ENCODE results near the gene XIAP.

Gene XIAP

DNA sequence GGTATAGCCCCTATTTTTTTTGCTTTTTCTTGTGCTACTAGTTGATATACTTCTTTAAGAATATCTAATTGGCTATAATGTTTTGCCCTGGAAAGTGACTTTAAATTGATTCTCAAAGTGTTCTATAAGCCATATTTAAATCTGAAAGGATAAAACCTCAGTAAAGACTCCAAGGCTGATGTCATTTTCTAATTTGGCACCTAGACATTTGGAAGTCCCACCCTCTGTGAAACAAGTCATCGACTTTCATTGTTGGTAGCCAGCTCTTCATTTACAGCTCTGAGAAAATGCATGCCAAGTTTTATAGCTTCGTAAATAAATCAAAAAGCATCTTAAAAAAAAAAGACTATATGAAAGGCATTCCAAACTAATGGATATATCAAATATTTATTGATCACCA lies 83.6 kb downstream of the XIAP start:
- H3K36me3 ChIP-seq (replicated peaks) = no peaks in the 10 kb centered on the region
- H3K4me3 ChIP-seq (ENCODE audit: low read depth, low read length) = no peak overlapping the region
- in situ Hi-C loops (cut with HindIII; ENCODE audit: low pct_ligation_motif_present, low sequenced_read_pairs) = no loop called here
- no peak overlapping the region for H3K27ac ChIP-seq
- no peak for DNase-seq
- TF ChIP-seq, protein P1, sequence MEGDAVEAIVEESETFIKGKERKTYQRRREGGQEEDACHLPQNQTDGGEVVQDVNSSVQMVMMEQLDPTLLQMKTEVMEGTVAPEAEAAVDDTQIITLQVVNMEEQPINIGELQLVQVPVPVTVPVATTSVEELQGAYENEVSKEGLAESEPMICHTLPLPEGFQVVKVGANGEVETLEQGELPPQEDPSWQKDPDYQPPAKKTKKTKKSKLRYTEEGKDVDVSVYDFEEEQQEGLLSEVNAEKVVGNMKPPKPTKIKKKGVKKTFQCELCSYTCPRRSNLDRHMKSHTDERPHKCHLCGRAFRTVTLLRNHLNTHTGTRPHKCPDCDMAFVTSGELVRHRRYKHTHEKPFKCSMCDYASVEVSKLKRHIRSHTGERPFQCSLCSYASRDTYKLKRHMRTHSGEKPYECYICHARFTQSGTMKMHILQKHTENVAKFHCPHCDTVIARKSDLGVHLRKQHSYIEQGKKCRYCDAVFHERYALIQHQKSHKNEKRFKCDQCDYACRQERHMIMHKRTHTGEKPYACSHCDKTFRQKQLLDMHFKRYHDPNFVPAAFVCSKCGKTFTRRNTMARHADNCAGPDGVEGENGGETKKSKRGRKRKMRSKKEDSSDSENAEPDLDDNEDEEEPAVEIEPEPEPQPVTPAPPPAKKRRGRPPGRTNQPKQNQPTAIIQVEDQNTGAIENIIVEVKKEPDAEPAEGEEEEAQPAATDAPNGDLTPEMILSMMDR (IDR thresholded peaks at IDR 0.05; ENCODE audit: low read depth, low read length, missing control alignments) = no peak
- no peaks in the 10 kb centered on the region for H3K27me3 ChIP-seq (replicated peaks)

DNA sequence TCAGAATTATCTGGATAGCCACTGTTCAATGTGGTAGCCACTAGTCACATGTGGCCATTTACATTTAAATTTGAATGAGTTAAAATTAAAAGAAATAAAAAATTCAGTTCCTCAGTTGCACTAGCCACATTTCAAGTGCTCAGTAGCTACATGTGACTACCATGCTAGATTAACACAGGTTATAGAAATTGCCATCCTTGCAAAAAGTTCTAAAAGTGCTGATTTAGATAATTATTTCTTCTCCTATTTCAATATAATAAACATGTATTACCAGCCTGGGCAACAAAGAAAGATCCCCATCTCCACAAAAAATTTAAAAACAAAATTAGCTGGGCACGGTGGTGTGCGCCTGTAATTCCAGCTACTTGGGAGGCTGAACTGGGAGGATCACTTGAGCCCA lies 90.0 kb downstream of the XIAP start:
- in situ Hi-C loops (cut with HindIII; ENCODE audit: low pct_ligation_motif_present, low sequenced_read_pairs) = no loop called here
- TF ChIP-seq, protein P1 (IDR thresholded peaks at IDR 0.05; ENCODE audit: low read depth, low read length, missing control alignments) = no peak
- Histone ChIP-seq H3K27me3 (replicated peaks) (no peaks in the 10 kb centered on the region), H3K27ac (no peak overlapping the region), H3K4me3 (ENCODE audit: low read depth, low read length) (no peak overlapping the region), H3K36me3 (replicated peaks) (no peaks in the 10 kb centered on the region)
- DNase-seq = no peak

DNA sequence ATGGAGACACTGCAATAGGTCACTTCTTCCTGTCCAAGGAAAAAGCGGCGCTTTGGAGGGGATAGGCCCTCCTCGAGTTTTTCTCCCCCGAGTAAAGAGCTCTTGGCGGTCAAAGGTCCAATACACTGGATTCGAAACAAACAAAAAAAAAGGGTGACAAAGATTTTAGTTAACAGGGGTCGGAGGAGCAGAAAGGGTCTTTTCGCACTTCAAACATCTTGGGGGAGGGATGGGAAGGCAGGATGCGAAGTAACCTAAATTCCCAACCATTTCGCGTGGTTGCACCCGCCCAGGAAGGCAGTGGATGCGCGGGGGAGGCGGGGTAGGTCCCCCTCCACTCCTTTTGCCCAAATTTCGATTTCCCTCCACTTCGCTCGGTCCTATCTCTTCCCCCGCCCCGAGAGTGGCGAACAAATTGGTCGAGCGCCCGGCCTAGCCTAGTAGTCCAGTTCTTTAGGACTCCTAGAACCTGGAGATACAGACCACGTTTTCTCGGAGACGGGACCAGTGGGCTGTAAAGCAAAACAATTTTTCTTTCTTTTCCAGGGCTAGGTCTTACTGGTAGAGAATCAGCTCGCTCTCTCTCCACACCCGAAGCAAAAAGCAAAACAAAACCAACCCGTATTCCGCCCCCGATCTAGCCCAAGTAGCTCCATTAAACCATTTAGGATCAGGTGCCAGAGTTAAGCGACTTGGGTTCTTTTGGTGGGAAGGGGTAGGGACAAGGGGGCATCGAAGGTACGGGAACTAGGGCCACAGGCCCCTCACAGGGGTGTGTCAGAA lies 99.6 kb downstream of the XIAP start:
- peak overlapping the region; percentile 67 for H3K4me3 ChIP-seq (ENCODE audit: low read depth, low read length)
- TF ChIP-seq, protein P1 (IDR thresholded peaks at IDR 0.05; ENCODE audit: low read depth, low read length, missing control alignments) = no peak
- in situ Hi-C loops (cut with HindIII; ENCODE audit: low pct_ligation_motif_present, low sequenced_read_pairs) = no loop called here
- H3K27ac ChIP-seq = peak overlapping the region; percentile 83
- DNase-seq = no peak
- H3K27me3 ChIP-seq (replicated peaks) = no peaks in the 10 kb centered on the region
- no peaks in the 10 kb centered on the region for H3K36me3 ChIP-seq (replicated peaks)

DNA sequence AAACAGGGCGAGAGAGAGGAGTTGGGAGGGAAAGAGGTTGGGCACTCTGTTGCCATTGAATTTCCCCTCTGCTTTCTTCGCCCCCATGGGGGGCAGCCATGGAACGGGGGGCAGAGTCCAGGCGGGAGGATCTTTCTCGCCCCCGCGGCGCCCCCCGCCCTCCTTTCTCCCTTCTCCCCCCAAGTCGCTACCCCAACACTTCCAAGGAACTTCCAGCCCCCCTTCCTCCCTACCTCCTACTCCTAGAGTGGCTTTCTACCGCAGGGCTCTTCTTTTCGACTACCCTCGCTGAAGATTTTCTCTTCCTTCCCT lies 101.1 kb downstream of the XIAP start:
- Histone ChIP-seq H3K36me3 (replicated peaks) (no peaks in the 10 kb centered on the region), H3K27ac (peak overlapping the region; percentile 97), H3K4me3 (ENCODE audit: low read depth, low read length) (peak overlapping the region; percentile 73), H3K27me3 (replicated peaks) (no peaks in the 10 kb centered on the region)
- in situ Hi-C loops (cut with HindIII; ENCODE audit: low pct_ligation_motif_present, low sequenced_read_pairs) = no loop called here
- no peak for DNase-seq
- TF ChIP-seq, protein P1 (IDR thresholded peaks at IDR 0.05; ENCODE audit: low read depth, low read length, missing control alignments) = no peak

DNA sequence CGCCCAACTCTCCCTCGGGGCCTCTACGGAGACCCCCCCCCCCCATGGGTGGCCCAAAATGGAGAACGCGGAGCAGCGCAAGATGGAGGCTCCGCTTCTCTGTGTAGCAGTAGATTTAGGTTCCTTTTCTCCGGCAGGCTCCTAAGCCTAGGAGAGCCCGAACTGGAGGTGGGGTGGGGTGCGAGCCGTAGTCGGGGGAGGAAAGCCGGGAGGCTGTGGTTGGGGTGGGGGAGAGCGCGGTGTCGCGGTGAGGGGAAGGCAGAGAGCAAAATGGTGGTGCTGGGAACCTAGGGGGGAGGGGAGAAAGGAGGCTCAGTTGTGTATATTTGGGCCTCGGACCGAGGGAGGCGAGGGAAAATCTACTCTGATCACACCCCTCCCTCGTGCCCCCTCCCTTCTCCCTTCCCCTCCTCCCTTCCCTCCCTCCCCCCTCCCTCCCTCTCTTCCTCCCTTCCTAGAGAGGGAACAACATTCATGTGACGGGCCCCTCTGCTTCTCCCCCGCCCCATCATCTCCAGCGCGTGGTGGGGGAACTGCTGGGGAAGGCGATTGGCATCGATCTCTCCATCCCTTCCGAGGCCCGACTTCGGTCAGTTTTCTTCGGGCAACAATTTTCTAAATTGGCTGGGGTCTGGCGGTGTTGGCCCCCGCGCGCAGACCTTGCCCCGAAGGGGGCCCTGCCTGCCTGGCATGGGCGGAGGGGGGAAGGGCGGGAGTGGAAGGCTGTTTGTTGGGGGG lies 101.6 kb downstream of the XIAP start, which contains the start of gene STAG2:
Gene STAG2, plus strand, starts transcription at position 439 of the 738 bp plus-strand sequence. CDS start 60,922 bp downstream, outside the sequence.
- peak within 1 kb of the TSS; percentile 97 for H3K27ac ChIP-seq
- no peaks in the 10 kb centered on the region for H3K27me3 ChIP-seq (replicated peaks)
- peak; percentile 74 for DNase-seq
- TF ChIP-seq, protein P1 (IDR thresholded peaks at IDR 0.05; ENCODE audit: low read depth, low read length, missing control alignments) = no peak
- H3K36me3 ChIP-seq (replicated peaks) = no peaks in the 10 kb centered on the region
- peak within 1 kb of the TSS; percentile 73 for H3K4me3 ChIP-seq (ENCODE audit: low read depth, low read length)
- in situ Hi-C loops (cut with HindIII; ENCODE audit: low pct_ligation_motif_present, low sequenced_read_pairs) = no loop called here

Measured in brain microvascular endothelial cell (primary cell).